GM12864 (cell line): Measurements from ENCODE around the gene DLGAP4.

Source experiments
- DNase-seq: peaks from one replicate; pipeline ENCODE4 v3.0.0-alpha.2; 2011; ENCODE audit warnings: low read depth
- H3K4me3 ChIP-seq: 2 replicates; pipeline ENCODE4 v1.5.1; 2011; ENCODE audit warnings: mild to moderate bottlenecking, low read depth, low read length, control low read depth
- CTCF ChIP-seq: IDR thresholded peaks from 2 replicates; pipeline ENCODE4 v1.5.1; 2011; ENCODE audit warnings: low read depth, mild to moderate bottlenecking, moderate library complexity, low read length, control low read depth, inconsistent platforms; ENCODE audit errors: missing control alignments

The DLGAP4 gene

GRCh38 chr20:36314734-36315544 lies 8.8 kb downstream of the DLGAP4 start:
- no peak for TF ChIP-seq CTCF
- DNase-seq = no peak
- no peak overlapping the region for H3K4me3 ChIP-seq

DNA sequence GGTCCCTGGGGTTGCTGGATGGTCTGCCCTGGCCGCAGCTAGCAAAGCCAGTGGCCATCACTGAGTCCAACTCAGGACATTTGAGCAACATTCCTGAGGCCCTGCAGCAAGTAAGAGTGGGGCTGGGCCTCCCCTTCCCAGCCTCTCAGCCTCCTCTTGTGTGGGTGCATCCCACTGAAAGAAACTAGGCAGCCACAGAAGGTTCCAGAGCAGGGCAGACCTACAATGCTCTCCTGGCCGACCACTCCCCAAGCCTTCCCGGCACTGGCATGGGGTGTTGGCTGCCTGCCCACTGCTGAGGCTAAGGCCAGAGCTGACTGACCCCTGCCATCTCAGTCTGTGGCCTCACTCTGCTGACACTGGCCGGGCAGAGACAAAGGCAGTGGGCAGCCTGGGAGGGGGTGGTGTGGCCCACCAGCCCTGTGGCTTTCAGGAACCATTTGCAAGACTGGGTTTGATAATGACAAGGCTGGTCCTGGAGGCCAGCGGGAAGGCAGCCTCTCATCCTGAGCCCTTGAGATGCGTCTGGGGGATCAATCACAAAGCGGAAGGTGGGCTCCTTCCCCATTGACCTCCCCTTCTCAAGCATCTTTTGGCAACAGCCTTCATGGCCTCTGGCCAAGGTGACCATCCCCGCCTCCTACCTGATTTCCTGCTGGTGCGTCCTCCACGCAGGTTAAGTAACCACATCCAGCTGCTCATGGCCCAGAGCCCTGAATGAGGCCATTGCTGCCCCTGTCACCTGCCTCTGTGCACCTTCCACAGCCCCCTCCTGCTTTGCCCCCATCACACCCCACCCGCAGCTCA lies 9.6 kb downstream of the DLGAP4 start:
- TF ChIP-seq CTCF = no peak
- no peak for DNase-seq
- H3K4me3 ChIP-seq = no peak overlapping the region

GRCh38 chr20:36317675-36318074 lies 11.5 kb downstream of the DLGAP4 start:
- H3K4me3 ChIP-seq = no peak overlapping the region
- no peak for TF ChIP-seq CTCF
- DNase-seq = no peak

GRCh38 chr20:36318166-36318565 lies 12.0 kb downstream of the DLGAP4 start:
- no peak overlapping the region for H3K4me3 ChIP-seq
- TF ChIP-seq CTCF = no peak
- no peak for DNase-seq

- no peak for DNase-seq
- H3K4me3 ChIP-seq = no peak overlapping the region
- no peak for TF ChIP-seq CTCF
Measured at GRCh38 chr20:36319356-36320260, 13.5 kb downstream of the DLGAP4 start.

- TF ChIP-seq CTCF = no peak
- H3K4me3 ChIP-seq = no peak overlapping the region
- no peak for DNase-seq
Measured at GRCh38 chr20:36320261-36320897, 14.2 kb downstream of the DLGAP4 start.
